HepG2 (cell line): ENCODE results near the gene TRRAP. TPM values are rescaled to one million over a fixed set of nuclear protein-coding genes. Genes with fewer than 3 reads are reported as not detected.

Experiments
- ATAC-seq: fragments of 200-7000 bp; cut with Tn5 transposase; 3 replicates; pipeline ENCODE4 v1.9.1; 2020; ENCODE audit warnings: mild to moderate bottlenecking, moderate library complexity
- BruUV-seq: library from RNA; stranded (reverse); fragments of 400-500 nt; replicated peaks from 2 replicates; lab custom pipeline; 2021; lab: Mats Ljungman, UMichigan
- CTCF ChIA-PET: fragments of 300-600 bp; formaldehyde crosslinking; extraction: SDS; loops from one replicate; lab custom pipeline; 2021; ENCODE audit warnings: low total read pairs, inconsistent platforms, low intra/inter-chr PET ratio; lab: Yijun Ruan, JAX
- POLR2A ChIA-PET: fragments of 350-600 bp; sonication (Branson Sonifier 250); formaldehyde crosslinking; loops from one replicate; lab custom pipeline; 2020; ENCODE audit warnings: antibody characterized with exemption, inconsistent platforms; lab: Yijun Ruan, JAX
- DNase-seq: peaks from one replicate; pipeline ENCODE4 v3.0.0-alpha.2; 2015; ENCODE audit warnings: low spot score
- FAIRE-seq: peaks from 3 replicates; lab custom pipeline; 2011; peaks lifted over from hg19 to GRCh38; lab: Jason Lieb, UNC
- H2AFZ ChIP-seq: one replicate; pipeline ENCODE4 v1.6.1; 2011; ENCODE audit warnings: low read length, inconsistent platforms
- H3K27ac ChIP-seq: fragments of 300-600 bp; 3 replicates; pipeline ENCODE4 v1.8.0; 2011; ENCODE audit warnings: mixed run types, mild to moderate bottlenecking, mixed read lengths, low read length, inconsistent platforms; ENCODE audit not compliant: insufficient read depth; ENCODE audit errors: extremely low read length
- H3K27me3 ChIP-seq, 2 experiments: fragments of 200-600 bp in 1 of 2; 2 replicates in 1 of 2; 3 replicates in 1 of 2; pipeline versions ENCODE4 v1.6.0 to v1.8.0; 2011; ENCODE audit warnings: low read length in 2 of 2, mild to moderate bottlenecking in 2 of 2, moderate library complexity in 2 of 2, inconsistent platforms in 1 of 2; ENCODE audit not compliant: insufficient read depth in 2 of 2, control insufficient read depth in 1 of 2
- H3K36me3 ChIP-seq, 2 experiments: fragments of 200-600 bp in 1 of 2; replicated peaks in 1 of 2; 2 replicates in 1 of 2; 3 replicates in 1 of 2; pipeline versions ENCODE4 v1.5.1 to v1.8.0; 2011; ENCODE audit warnings: low read length in 2 of 2, inconsistent platforms in 1 of 2; ENCODE audit not compliant: insufficient read depth in 2 of 2, control insufficient read depth in 1 of 2
- H3K4me1 ChIP-seq: 2 replicates; pipeline ENCODE4 v1.5.1; 2012; ENCODE audit warnings: low read length, inconsistent platforms; ENCODE audit not compliant: insufficient read depth
- H3K4me2 ChIP-seq: 2 replicates; pipeline ENCODE4 v1.6.0; 2011; ENCODE audit warnings: low read depth, low read length, inconsistent platforms
- H3K4me3 ChIP-seq, 3 experiments: fragments of 200-600 bp in 1 of 3; sonication (generic), shearing (Covaris generic) in 1 of 3; replicated peaks in 1 of 3; 2 replicates each; pipeline ENCODE4 v1.5.1; 2011 to 2016; ENCODE audit warnings: low read length in 3 of 3, inconsistent platforms in 2 of 3, low read depth in 2 of 3, mild to moderate bottlenecking in 2 of 3, control low read depth in 1 of 3, mixed read lengths in 1 of 3; ENCODE audit not compliant: insufficient read depth in 1 of 3
- H3K79me2 ChIP-seq: one replicate; pipeline ENCODE4 v1.6.1; 2011; ENCODE audit warnings: low read length, inconsistent platforms; ENCODE audit not compliant: insufficient read depth
- H3K9ac ChIP-seq: 2 replicates; pipeline ENCODE4 v1.6.0; 2011; ENCODE audit warnings: mild to moderate bottlenecking, low read depth, low read length, inconsistent platforms; ENCODE audit not compliant: insufficient read depth
- H3K9me3 ChIP-seq: 2 replicates; pipeline ENCODE4 v1.5.1; 2012; ENCODE audit warnings: mild to moderate bottlenecking, low read length
- H4K20me1 ChIP-seq: 2 replicates; pipeline ENCODE4 v1.6.0; 2011; ENCODE audit warnings: inconsistent platforms, mild to moderate bottlenecking, low read length, moderate library complexity; ENCODE audit not compliant: insufficient read depth
- HIVEP1 ChIP-seq: sonication (generic); formaldehyde crosslinking; IDR thresholded peaks from 2 replicates; pipeline ENCODE4 v1.4.0; 2020; ENCODE audit warnings: mild to moderate bottlenecking, missing genetic modification reagents
- HNF1B ChIP-seq: sonication (generic); formaldehyde crosslinking; IDR thresholded peaks from 2 replicates; pipeline ENCODE4 v1.5.1; 2020; ENCODE audit warnings: mild to moderate bottlenecking, moderate library complexity, missing genetic modification reagents
- HNRNPK ChIP-seq: fragments of 200-400 bp; formaldehyde crosslinking; IDR thresholded peaks from 2 replicates; pipeline ENCODE4 v1.6.1; 2018; ENCODE audit warnings: low read length, low read depth, moderate library complexity, mild to moderate bottlenecking; ENCODE audit not compliant: poor library complexity, severe bottlenecking
- JUN ChIP-seq: sonication (generic); formaldehyde crosslinking; IDR thresholded peaks from 2 replicates; pipeline ENCODE4 v1.4.0; 2020; ENCODE audit warnings: mild to moderate bottlenecking, missing genetic modification reagents
- KAT8 ChIP-seq: IDR thresholded peaks from 2 replicates; pipeline ENCODE4 v1.6.1; 2016; ENCODE audit warnings: missing genetic modification reagents, missing compliant biosample characterization
- KDM5B ChIP-seq: sonication (generic); formaldehyde crosslinking; IDR thresholded peaks from 2 replicates; pipeline ENCODE4 v1.4.0; 2020; ENCODE audit warnings: missing genetic modification reagents, mild to moderate bottlenecking, borderline replicate concordance
- MXD4 ChIP-seq: IDR thresholded peaks from 2 replicates; pipeline ENCODE4 v1.6.1; 2016; ENCODE audit warnings: mild to moderate bottlenecking, missing biosample characterization, missing genetic modification reagents
- NFIB ChIP-seq: sonication (generic); formaldehyde crosslinking; IDR thresholded peaks from 2 replicates; pipeline ENCODE4 v1.9.0; 2021; ENCODE audit warnings: missing genetic modification reagents, mild to moderate bottlenecking, borderline replicate concordance
- PHF21A ChIP-seq: sonication (generic); formaldehyde crosslinking; IDR thresholded peaks from 2 replicates; pipeline ENCODE4 v1.5.0; 2020; ENCODE audit warnings: mild to moderate bottlenecking, missing genetic modification reagents
- POLR2AphosphoS5 ChIP-seq: IDR thresholded peaks from 2 replicates; pipeline ENCODE4 v1.6.1; 2012; ENCODE audit warnings: low read depth, low read length
- TEAD3 ChIP-seq: optimal IDR thresholded peaks from 2 replicates; pipeline ENCODE3; 2016; ENCODE audit warnings: borderline replicate concordance
- TFDP1 ChIP-seq: IDR thresholded peaks from 2 replicates; pipeline ENCODE4 v1.6.1; 2016; ENCODE audit warnings: missing compliant biosample characterization, missing genetic modification reagents, borderline replicate concordance
- ZFP41 ChIP-seq: sonication (generic); formaldehyde crosslinking; IDR thresholded peaks from 2 replicates; pipeline ENCODE4 v1.4.0; 2020; ENCODE audit warnings: mild to moderate bottlenecking, missing genetic modification reagents, borderline replicate concordance
- ZNF3 ChIP-seq: IDR thresholded peaks from 2 replicates; pipeline ENCODE4 v1.7.0; 2017; ENCODE audit warnings: inconsistent platforms
- ZNF530 ChIP-seq: sonication (generic); formaldehyde crosslinking; IDR thresholded peaks from 2 replicates; pipeline ENCODE4 v1.5.0; 2020; ENCODE audit warnings: low read depth, mild to moderate bottlenecking, missing genetic modification reagents
- ZNF605 ChIP-seq: sonication (generic); formaldehyde crosslinking; IDR thresholded peaks from 2 replicates; pipeline ENCODE4 v1.8.0; 2022; ENCODE audit warnings: mild to moderate bottlenecking, missing genetic modification reagents
- ZNF644 ChIP-seq: IDR thresholded peaks from 2 replicates; pipeline ENCODE4 v1.6.1; 2016; ENCODE audit warnings: low read depth
- ZSCAN31 ChIP-seq: sonication (generic); formaldehyde crosslinking; IDR thresholded peaks from 2 replicates; pipeline ENCODE4 v1.5.0; 2020; ENCODE audit warnings: low read depth, mild to moderate bottlenecking, missing genetic modification reagents
- WGBS: methylation state at CpG from one replicate; pipeline ENCODE4 v1.1.6; 2017; ENCODE audit warnings: low lambda C conversion rate; 5-methylcytosine and 5-hydroxymethylcytosine counted together
- in situ Hi-C: cut with HindIII; loops from 2 replicates; pipeline ENCODE4 v1.10.0; 2017; ENCODE audit warnings: low pct_unique_long_range_greater_than_20kb; ENCODE audit not compliant: extremely low pct_ligation_motif_present
- intact Hi-C: fragments of 100-400 bp; cut with micrococcal nuclease; formaldehyde crosslinking; loops from one replicate; pipeline ENCODE4 v1.10.0; 2022; ENCODE audit not compliant: unreplicated experiment
- polyA plus RNA-seq, 8 experiments: library from polyadenylated mRNA; depleted of rRNA in 3 of 8; stranded (reverse) in 7 of 8; unstranded in 1 of 8; fragments of >200 nt; fragmentation: Illumina TruSeq in 4 of 8; extraction: Trizol in 4 of 8; gene quantifications; 2 replicates each; pipeline versions ENCODE4 v1.2.1 to v1.2.3, GENCODE V29; 2011 to 2016; ENCODE audit warnings: low read depth in 4 of 8, missing spikeins in 1 of 8, mixed read lengths in 1 of 8; ENCODE audit not compliant: insufficient read depth in 1 of 8
- total RNA-seq, 5 experiments: library from RNA; depleted of rRNA; stranded (reverse); fragments of >200 nt; fragmentation: Illumina TruSeq; extraction: Trizol; gene quantifications; 2 replicates each; pipeline ENCODE4 v1.2.3, GENCODE V29; 2016; ENCODE audit warnings: low read depth in 1 of 5

The TRRAP gene
- total and polyA plus RNA-seq, 2 of the 13 experiments (the other 11 are each of a cell fraction or from before 2014, with no cell fraction given) = 8.6 to 10.5 TPM

DNA sequence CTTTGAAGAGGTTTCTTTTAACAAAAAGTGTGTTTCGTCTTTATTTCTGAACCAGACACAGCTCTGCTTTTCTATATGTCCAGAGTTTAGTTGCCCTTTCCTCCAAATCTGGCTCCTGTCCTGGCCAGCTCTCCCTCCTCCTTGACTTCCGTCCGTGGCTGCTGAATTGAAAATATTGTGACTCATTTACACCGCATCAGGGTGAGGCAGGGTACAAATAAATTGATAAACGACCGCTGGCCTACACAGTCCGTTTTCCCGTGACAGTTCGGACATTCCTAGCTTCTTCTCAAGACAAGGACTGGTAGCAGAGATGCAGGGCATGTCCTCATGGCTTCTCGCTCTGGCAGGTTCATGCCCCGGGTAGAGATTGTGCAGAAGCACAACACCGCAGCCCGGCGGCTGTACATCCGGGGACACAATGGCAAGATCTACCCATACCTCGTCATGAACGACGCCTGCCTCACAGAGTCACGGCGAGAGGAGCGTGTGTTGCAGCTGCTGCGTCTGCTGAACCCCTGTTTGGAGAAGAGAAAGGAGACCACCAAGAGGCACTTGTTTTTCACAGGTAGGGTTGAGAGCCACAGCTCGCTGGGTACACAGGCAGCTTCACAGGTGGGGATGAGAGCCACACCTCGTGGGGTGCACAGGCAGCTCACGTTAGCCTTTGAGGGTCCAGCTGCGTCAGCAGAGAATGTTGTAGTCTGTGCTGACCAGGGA lies 126.6 kb downstream of the TRRAP start:
- H3K27ac ChIP-seq = no peak overlapping the region
- in situ Hi-C loops (no loop called here), intact Hi-C loops (no loop called here)
- H3K36me3 ChIP-seq = peaks cover 37 to 79% of the 10 kb centered on the region in 2 experiments
- no peak overlapping the region for H3K9ac ChIP-seq
- FAIRE-seq (no peak), DNase-seq (no peak), ATAC-seq (no peak)
- ChIA-PET POLR2A (no interaction called here), CTCF (no interaction called here)
- 96% methylated on average over 23 of the region's 26 CpGs for WGBS
- H4K20me1 ChIP-seq = no peaks in the 10 kb centered on the region
- no peaks in the 10 kb centered on the region for H3K9me3 ChIP-seq
- H3K4me1 ChIP-seq = no peaks in the 10 kb centered on the region
- TF ChIP-seq ZNF605 (CRISPR knock-in tag) = no peak
- no peak for TF ChIP-seq TFDP1 (CRISPR knock-in tag)
- no peak for TF ChIP-seq JUN (CRISPR knock-in tag)
- H3K79me2 ChIP-seq = no peaks in the 10 kb centered on the region
- H2AFZ ChIP-seq = no peak overlapping the region
- BruUV-seq = no TSS peak
- H3K4me2 ChIP-seq = no peak overlapping the region
- H3K27me3 ChIP-seq = no peaks in the 10 kb centered on the region
- no peak overlapping the region for H3K4me3 ChIP-seq

DNA sequence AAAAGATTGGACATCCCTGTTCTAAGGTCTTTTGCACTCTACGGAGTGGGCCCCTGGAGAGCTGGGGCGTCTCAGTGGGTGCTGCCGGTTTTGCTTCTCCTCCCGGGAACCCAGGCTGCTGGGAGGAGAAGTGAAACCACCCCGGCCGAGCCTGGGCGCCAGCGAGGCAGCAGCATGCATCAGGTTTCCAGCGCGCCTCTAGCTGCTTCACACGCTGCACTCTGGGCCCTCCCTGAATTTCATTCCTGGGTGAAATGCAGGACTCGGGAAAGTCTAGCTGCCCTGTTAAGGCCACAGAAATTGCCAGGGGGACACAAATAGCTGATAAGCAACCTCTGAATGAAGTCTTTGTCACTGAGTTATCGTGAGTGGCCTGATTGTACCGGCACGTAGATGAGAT lies 127.4 kb downstream of the TRRAP start:
- Histone ChIP-seq H3K27me3 (no peaks in the 10 kb centered on the region), H3K4me3 (no peak overlapping the region), H3K27ac (no peak overlapping the region), H3K36me3 (peaks cover 38 to 79% of the 10 kb centered on the region in 2 experiments), H3K4me1 (no peaks in the 10 kb centered on the region), H3K9me3 (no peaks in the 10 kb centered on the region), H3K9ac (no peak overlapping the region), H4K20me1 (no peaks in the 10 kb centered on the region), H3K4me2 (no peak overlapping the region), H3K79me2 (no peaks in the 10 kb centered on the region), H2AFZ (no peak overlapping the region)
- DNase-seq = no peak
- FAIRE-seq = no peak
- intact Hi-C loops (no loop called here), in situ Hi-C loops (no loop called here)
- ChIA-PET CTCF (no interaction called here), POLR2A (no interaction called here)
- BruUV-seq = no TSS peak
- 91% methylated on average over 9 of the region's 15 CpGs for WGBS
- ATAC-seq = no peak
- TF ChIP-seq POLR2AphosphoS5 (no peak), NFIB (CRISPR knock-in tag) (no peak), TEAD3 (CRISPR knock-in tag) (no peak), ZFP41 (no peak), ZNF530 (CRISPR knock-in tag) (no peak), ZSCAN31 (CRISPR knock-in tag) (no peak), ZNF644 (CRISPR knock-in tag) (no peak), ZNF3 (CRISPR knock-in tag) (no peak), PHF21A (CRISPR knock-in tag) (no peak), HIVEP1 (CRISPR knock-in tag) (no peak), HNRNPK (no peak), KAT8 (CRISPR knock-in tag) (no peak), HNF1B (CRISPR knock-in tag) (no peak), MXD4 (CRISPR knock-in tag) (no peak), KDM5B (CRISPR knock-in tag) (no peak)
